ENCODE data around the gene ANKRD13B.

DNA sequence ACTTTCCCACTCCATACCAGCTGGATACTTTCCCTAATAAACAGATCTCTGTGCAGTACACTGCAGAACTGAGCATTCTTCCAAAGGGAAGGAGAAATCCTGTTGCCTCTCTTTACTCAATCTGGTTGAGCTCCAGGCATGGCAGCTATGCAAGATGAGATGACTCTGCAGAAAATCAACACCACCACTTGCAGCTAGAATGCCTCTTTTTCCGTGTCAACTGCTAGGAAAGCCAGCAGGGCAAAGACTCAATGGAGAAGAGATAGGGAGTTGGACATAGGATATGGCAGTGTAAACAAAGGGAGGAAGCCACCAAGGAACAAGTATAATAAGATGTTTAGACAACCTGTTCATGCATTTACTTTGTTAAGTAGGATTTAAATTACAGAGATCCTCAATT, 70.2 kb downstream of the ANKRD13B start:
- TF ChIP-seq CTCF (IDR thresholded peaks at IDR 0.05) (no peak), POLR2AphosphoS5 (IDR thresholded peaks at IDR 0.05) (no peak)

Measured in stomach (tissue), 4 donors.